CD4-positive, CD25-positive, alpha-beta regulatory T cell (primary cell): Measurements from ENCODE around the gene CTNNA1. TPM values are rescaled to one million over a fixed set of nuclear protein-coding genes. Genes with fewer than 3 reads are reported as not detected.

ENCODE experiments used
- ATAC-seq, 2 donors: fragments of 150-1000 bp; cut with Tn5 transposase; one replicate each; pipeline ENCODE4 v1.10.0; 2021; ENCODE audit warnings: low read depth in 2 of 2, moderate number of reproducible peaks in 2 of 2, moderate library complexity in 1 of 2
- DNase-seq, 3 donors: peaks; one replicate each; pipeline versions ENCODE4 v3.0.0 to v3.0.0-alpha.2; 2012 to 2022; ENCODE audit warnings: mixed read lengths in 1 of 3
- H3K27ac ChIP-seq: one replicate; pipeline ENCODE4 v1.7.0; 2013; ENCODE audit warnings: mild to moderate bottlenecking, low read length; ENCODE audit not compliant: insufficient read depth, poor library complexity, severe bottlenecking
- H3K27me3 ChIP-seq: one replicate; pipeline ENCODE4 v1.7.0; 2013; ENCODE audit warnings: low read length; ENCODE audit not compliant: control insufficient read depth, insufficient read depth
- H3K36me3 ChIP-seq: one replicate; pipeline ENCODE4 v1.7.0; 2013; ENCODE audit warnings: mild to moderate bottlenecking, low read length, moderate library complexity; ENCODE audit not compliant: control insufficient read depth, insufficient read depth
- H3K4me1 ChIP-seq: 2 replicates; pipeline ENCODE4 v1.7.0; 2013; ENCODE audit warnings: mild to moderate bottlenecking, low read length; ENCODE audit not compliant: insufficient read depth, control insufficient read depth, poor library complexity, severe bottlenecking
- H3K4me3 ChIP-seq: one replicate; pipeline ENCODE4 v1.7.0; 2013; ENCODE audit warnings: low read depth, mild to moderate bottlenecking, low read length, moderate library complexity
- H3K9me3 ChIP-seq, 2 experiments: 1 replicate in 1 of 2; 2 replicates in 1 of 2; pipeline ENCODE4 v1.7.0; 2013; ENCODE audit warnings: low read length in 2 of 2, mild to moderate bottlenecking in 1 of 2, moderate library complexity in 1 of 2; ENCODE audit not compliant: control insufficient read depth in 2 of 2
- H3K27ac Mint-ChIP-seq, 3 donors: one replicate each; pipeline ENCODE4 v1.8.0; 2020 to 2022; ENCODE audit warnings: mild to moderate bottlenecking in 3 of 3, mixed read lengths in 3 of 3, moderate library complexity in 2 of 3
- H3K27me3 Mint-ChIP-seq: one replicate; pipeline ENCODE4 v1.8.0; 2022; ENCODE audit warnings: mild to moderate bottlenecking, mixed read lengths
- H3K36me3 Mint-ChIP-seq: one replicate; pipeline ENCODE4 v1.8.0; 2020; ENCODE audit warnings: mixed read lengths
- H3K4me1 Mint-ChIP-seq, 4 donors: one replicate each; pipeline ENCODE4 v1.8.0; 2020 to 2022; ENCODE audit warnings: mixed read lengths in 4 of 4, mild to moderate bottlenecking in 1 of 4
- H3K4me3 Mint-ChIP-seq, 4 donors: one replicate each; pipeline ENCODE4 v1.8.0; 2020 to 2022; ENCODE audit warnings: mild to moderate bottlenecking in 4 of 4, mixed read lengths in 4 of 4, moderate library complexity in 3 of 4
- H3K9me3 Mint-ChIP-seq, 7 donors: one replicate each; pipeline ENCODE4 v1.8.0; 2020 to 2022; ENCODE audit warnings: mixed read lengths in 7 of 7, mild to moderate bottlenecking in 3 of 7, moderate library complexity in 2 of 7
- polyA plus RNA-seq, 4 donors: library from polyadenylated mRNA; unstranded; fragments of 300-500 nt; fragmentation: Illumina TruSeq; gene quantifications; one replicate each; pipeline ENCODE4 v1.2.3, GENCODE V29; 2021
- total RNA-seq: library from RNA; stranded (reverse); gene quantifications from one replicate; pipeline ENCODE4 v1.2.3, GENCODE V29; 2022

CTNNA1 gene
- total and polyA plus RNA-seq, 5 donors from 2014 or later: 8.9 to 48.6 (median 13.5) TPM

DNA sequence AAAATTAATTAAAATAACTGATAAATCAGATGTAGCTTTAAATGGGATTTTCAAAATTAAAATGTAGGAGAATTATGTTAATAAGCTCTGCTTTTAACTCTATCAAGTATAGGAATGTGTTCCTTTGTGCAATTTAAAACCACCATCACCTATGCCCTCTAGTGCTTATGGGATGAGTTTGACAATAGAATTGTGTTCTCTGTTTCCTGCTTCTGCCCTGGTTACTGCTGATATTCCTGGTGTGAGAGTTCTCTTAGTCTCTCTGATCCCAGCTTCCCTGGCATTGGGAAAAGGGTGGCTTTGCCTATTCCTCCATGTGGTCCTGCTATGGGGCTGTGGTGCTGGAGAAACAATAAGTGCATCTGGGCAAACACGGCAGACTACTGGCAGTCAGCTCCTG lies 113.8 kb downstream of the CTNNA1 start:
- Histone ChIP-seq H3K4me3 (no peak overlapping the region), H3K27ac (no peak overlapping the region), H3K9me3 (peaks cover 6 to 7% of the 10 kb centered on the region in 2 experiments), H3K36me3 (no peaks in the 10 kb centered on the region), H3K4me1 (no peaks in the 10 kb centered on the region), H3K27me3 (no peaks in the 10 kb centered on the region)
- Mint-ChIP-seq H3K4me1 (peaks cover 0 to 6% (median under 1%) of the 10 kb centered on the region in 4 donors), H3K4me3 (no peak overlapping the region), H3K9me3 (peaks cover 0 to 22% (median 5%) of the 10 kb centered on the region in 7 donors), H3K27me3 (no peaks in the 10 kb centered on the region), H3K36me3 (peaks cover 4% of the 10 kb centered on the region), H3K27ac (no peak overlapping the region)
- DNase-seq (no peak), ATAC-seq (no peak)

DNA sequence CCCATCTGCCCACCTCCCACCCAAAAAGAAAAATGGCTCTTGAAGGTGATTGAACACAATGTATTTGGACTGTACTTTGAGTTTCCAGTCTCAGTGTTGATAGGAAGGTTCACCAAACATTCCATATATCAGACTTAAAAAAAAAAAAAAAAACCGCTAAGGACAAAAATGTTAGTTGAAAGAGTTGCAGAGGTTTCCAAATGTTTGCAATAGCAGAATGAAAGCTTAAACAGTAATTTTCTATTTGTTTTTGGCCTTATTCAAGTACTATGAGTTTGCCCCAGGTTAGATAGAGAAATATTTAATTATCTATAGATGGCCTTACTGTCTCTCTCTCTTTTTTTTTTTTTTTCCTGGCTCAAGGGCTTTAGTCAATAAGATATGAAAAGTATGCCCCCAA lies 115.8 kb downstream of the CTNNA1 start:
- no peaks in the 10 kb centered on the region for H3K9me3 ChIP-seq
- H3K36me3 ChIP-seq: no peaks in the 10 kb centered on the region
- H3K4me3 ChIP-seq: no peak overlapping the region
- H3K36me3 Mint-ChIP-seq: no peaks in the 10 kb centered on the region
- peaks cover 0 to 6% (median under 1%) of the 10 kb centered on the region in 4 donors for H3K4me1 Mint-ChIP-seq
- no peaks in the 10 kb centered on the region for H3K4me1 ChIP-seq
- H3K9me3 Mint-ChIP-seq: peaks cover 0 to 7% (median 0%) of the 10 kb centered on the region in 7 donors
- H3K27me3 Mint-ChIP-seq: no peaks in the 10 kb centered on the region
- H3K27me3 ChIP-seq: no peaks in the 10 kb centered on the region
- no peak for ATAC-seq
- no peak overlapping the region for H3K4me3 Mint-ChIP-seq
- H3K27ac Mint-ChIP-seq: no peak overlapping the region
- no peak for DNase-seq
- no peak overlapping the region for H3K27ac ChIP-seq

DNA sequence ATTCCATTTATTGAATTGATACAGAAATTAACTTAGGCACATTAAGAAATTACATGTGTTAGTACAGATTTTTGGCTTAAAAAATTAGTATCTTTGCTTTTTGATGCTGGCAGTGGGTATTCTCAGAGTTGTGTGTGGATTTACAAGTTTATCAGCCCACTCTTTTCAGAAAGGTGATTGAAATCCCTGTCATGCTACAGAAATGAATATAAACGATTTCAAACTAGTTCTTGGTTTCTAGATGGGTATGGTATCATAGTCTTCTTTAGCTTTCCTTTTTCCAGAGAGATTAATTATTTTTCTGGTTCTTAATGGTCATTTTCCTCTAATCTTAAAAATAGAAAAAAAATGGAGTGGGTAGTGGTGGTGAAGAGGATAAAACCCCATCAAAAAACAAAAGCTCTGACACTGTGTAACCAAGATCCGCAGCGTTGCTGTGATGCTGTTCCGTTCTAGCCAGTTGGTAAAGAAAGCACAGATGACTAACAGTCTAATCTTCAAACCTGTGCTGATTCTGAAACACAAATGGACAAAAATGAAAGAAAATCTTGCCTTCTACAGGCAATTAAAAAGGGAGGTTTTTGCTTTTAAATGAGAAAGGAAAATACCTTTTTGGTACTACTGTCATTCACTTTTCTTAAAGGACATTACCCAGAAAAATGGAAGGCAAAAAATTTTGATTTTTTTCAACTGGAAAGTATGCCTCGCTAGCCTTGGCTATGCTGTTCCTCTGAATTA lies 116.7 kb downstream of the CTNNA1 start:
- peaks cover 0 to 6% (median under 1%) of the 10 kb centered on the region in 4 donors for H3K4me1 Mint-ChIP-seq
- H3K36me3 ChIP-seq: no peaks in the 10 kb centered on the region
- no peaks in the 10 kb centered on the region for H3K4me1 ChIP-seq
- H3K4me3 ChIP-seq: no peak overlapping the region
- H3K4me3 Mint-ChIP-seq: no peak overlapping the region
- H3K27me3 ChIP-seq: no peaks in the 10 kb centered on the region
- no peak overlapping the region for H3K27ac ChIP-seq
- H3K9me3 Mint-ChIP-seq: peaks cover 0 to 3% (median 0%) of the 10 kb centered on the region in 7 donors
- H3K36me3 Mint-ChIP-seq: no peaks in the 10 kb centered on the region
- peak in 1 of 2 donors; percentile 31 for ATAC-seq
- DNase-seq: peak in 1 of 3 donors; percentile 30
- H3K27me3 Mint-ChIP-seq: no peaks in the 10 kb centered on the region
- H3K27ac Mint-ChIP-seq: no peak overlapping the region
- H3K9me3 ChIP-seq: no peaks in the 10 kb centered on the region

DNA sequence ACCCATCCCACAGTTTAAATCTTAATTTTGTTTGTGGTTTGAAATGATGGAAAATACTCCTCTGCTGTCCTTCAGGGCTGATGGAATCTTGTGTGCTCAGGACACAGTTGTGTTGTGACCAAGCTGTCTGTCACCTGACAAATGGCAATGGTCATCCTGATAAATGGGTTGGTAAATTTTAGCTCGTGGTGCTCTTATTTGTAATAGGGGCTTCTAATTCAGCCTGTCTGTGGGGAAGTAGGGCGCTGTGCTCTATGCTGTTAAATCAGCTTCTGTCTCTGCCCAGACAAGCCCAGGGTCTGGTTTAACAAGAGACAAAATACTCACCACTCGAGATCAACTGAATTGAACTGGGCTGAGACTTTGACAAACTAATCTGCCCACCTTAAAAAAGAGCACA lies 117.4 kb downstream of the CTNNA1 start:
- no peak overlapping the region for H3K27ac Mint-ChIP-seq
- H3K27me3 Mint-ChIP-seq: no peaks in the 10 kb centered on the region
- H3K9me3 Mint-ChIP-seq: peaks cover 0 to 3% (median 0%) of the 10 kb centered on the region in 7 donors
- H3K4me1 Mint-ChIP-seq: peaks cover 0 to 6% (median under 1%) of the 10 kb centered on the region in 4 donors
- ATAC-seq (no peak), DNase-seq (no peak)
- H3K4me3 Mint-ChIP-seq: no peak overlapping the region
- no peaks in the 10 kb centered on the region for H3K36me3 ChIP-seq
- no peaks in the 10 kb centered on the region for H3K36me3 Mint-ChIP-seq
- no peaks in the 10 kb centered on the region for H3K27me3 ChIP-seq
- no peaks in the 10 kb centered on the region for H3K9me3 ChIP-seq
- no peak overlapping the region for H3K4me3 ChIP-seq
- H3K4me1 ChIP-seq: no peaks in the 10 kb centered on the region
- no peak overlapping the region for H3K27ac ChIP-seq

DNA sequence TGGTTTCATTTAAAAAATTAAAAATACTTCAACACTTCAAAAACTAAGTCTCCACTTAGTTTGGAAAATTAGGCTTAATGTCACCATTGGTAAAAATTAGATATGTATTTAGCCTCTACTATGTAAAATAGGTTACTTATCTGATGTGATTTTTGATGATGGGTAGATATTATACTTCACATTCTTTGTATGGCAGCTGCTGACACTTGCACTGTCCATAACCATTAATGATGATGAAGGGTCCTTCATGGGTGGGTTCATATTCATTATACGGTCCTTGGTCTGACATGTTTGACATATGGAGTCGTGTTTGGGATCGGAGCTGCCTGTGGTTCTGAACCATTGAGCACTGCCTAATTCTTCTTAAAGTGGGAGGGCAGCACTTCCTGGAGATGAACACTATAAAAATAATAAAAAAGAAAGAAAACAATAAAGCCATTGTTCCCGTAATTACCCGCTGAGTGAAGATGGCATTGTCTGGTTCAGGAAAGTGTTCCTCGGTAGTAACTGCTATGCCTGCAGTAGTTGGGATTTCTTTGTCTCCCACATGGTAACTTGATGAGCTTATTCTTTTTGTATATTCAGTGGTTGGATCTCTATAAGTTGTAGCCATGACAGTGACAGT lies 119.7 kb downstream of the CTNNA1 start:
- no peak overlapping the region for H3K4me3 ChIP-seq
- no peak overlapping the region for H3K27ac Mint-ChIP-seq
- H3K27ac ChIP-seq: no peak overlapping the region
- no peak for DNase-seq
- H3K9me3 Mint-ChIP-seq: peaks cover 0 to 4% (median 0%) of the 10 kb centered on the region in 7 donors
- ATAC-seq: no peak
- no peaks in the 10 kb centered on the region for H3K9me3 ChIP-seq
- peaks cover 0 to 6% (median under 1%) of the 10 kb centered on the region in 4 donors for H3K4me1 Mint-ChIP-seq
- no peaks in the 10 kb centered on the region for H3K36me3 ChIP-seq
- no peaks in the 10 kb centered on the region for H3K27me3 Mint-ChIP-seq
- no peak overlapping the region for H3K4me3 Mint-ChIP-seq
- H3K36me3 Mint-ChIP-seq: no peaks in the 10 kb centered on the region
- H3K27me3 ChIP-seq: no peaks in the 10 kb centered on the region
- H3K4me1 ChIP-seq: no peaks in the 10 kb centered on the region

DNA sequence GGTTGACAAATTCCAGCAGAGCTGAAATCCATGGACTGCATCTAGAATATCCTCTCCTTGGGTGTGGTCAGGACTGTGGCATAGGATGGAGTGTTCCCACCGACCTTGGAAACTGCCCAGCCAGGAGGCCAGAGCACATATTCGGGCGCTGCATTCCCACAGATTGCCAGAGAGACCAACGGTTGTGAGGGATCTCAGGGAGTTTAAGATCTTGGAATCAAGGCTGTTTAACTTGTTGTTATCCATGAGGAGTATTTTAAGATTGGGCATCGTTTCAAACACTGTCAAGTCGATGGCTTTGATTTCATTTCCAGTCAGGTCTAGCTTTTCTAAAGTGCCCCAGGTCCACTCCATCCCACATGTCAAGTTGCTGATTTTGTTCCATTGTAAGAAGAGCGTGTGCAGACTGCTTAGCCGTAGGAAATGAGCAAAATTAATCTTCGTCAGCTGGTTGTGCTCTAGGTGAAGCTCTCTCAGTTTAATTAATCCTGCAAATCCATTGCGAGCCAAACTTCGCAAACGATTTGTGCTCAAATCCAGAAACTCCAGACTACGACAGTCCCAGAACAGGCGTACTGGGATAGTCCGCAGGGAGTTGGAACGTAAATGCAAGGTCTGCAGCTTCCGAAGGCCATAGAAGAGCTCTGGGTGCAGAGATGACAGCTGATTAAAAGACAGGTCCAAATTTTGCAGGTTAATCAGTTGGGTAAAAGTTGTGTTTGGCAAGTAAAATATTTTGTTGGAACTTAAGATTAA lies 120.4 kb downstream of the CTNNA1 start:
- DNase-seq: no peak
- H3K4me3 ChIP-seq: no peak overlapping the region
- ATAC-seq: no peak
- Mint-ChIP-seq H3K36me3 (no peaks in the 10 kb centered on the region), H3K4me1 (peaks cover 0 to 6% (median under 1%) of the 10 kb centered on the region in 4 donors), H3K27ac (no peak overlapping the region), H3K27me3 (no peaks in the 10 kb centered on the region), H3K4me3 (no peak overlapping the region), H3K9me3 (peaks cover 0 to 4% (median 0%) of the 10 kb centered on the region in 7 donors)
- H3K4me1 ChIP-seq: no peaks in the 10 kb centered on the region
- no peaks in the 10 kb centered on the region for H3K9me3 ChIP-seq
- H3K27me3 ChIP-seq: no peaks in the 10 kb centered on the region
- no peak overlapping the region for H3K27ac ChIP-seq
- H3K36me3 ChIP-seq: no peaks in the 10 kb centered on the region

DNA sequence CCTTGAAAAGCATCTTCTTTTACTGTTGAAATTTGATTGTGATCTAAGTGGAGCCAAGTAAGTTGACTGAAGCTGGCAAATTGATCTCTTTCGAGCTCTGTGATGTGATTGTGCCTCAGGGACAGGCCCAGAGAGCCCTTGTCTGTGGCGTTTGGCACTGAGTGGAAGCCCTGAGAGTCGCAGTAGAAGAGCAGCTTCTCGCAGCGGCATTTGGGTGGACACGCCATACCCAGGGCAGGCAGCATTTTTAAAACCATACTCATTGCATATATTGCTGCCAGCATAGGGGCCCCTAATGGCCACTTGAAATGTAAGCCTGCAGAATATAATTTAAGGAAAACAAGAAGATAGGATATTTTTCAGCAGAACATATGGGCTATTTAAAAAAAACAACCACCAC lies 121.0 kb downstream of the CTNNA1 start:
- no peak overlapping the region for H3K4me3 ChIP-seq
- ATAC-seq (no peak), DNase-seq (no peak)
- no peaks in the 10 kb centered on the region for H3K36me3 ChIP-seq
- H3K36me3 Mint-ChIP-seq: no peaks in the 10 kb centered on the region
- no peaks in the 10 kb centered on the region for H3K4me1 ChIP-seq
- peaks cover 0 to 4% (median 0%) of the 10 kb centered on the region in 7 donors for H3K9me3 Mint-ChIP-seq
- no peak overlapping the region for H3K27ac ChIP-seq
- no peaks in the 10 kb centered on the region for H3K9me3 ChIP-seq
- H3K4me1 Mint-ChIP-seq: peaks cover 0 to 6% (median under 1%) of the 10 kb centered on the region in 4 donors
- no peaks in the 10 kb centered on the region for H3K27me3 Mint-ChIP-seq
- no peaks in the 10 kb centered on the region for H3K27me3 ChIP-seq
- no peak overlapping the region for H3K27ac Mint-ChIP-seq
- H3K4me3 Mint-ChIP-seq: no peak overlapping the region
